Stomach (tissue), 9 donors: ENCODE results near the gene RPL15. TPM values are rescaled to one million over a fixed set of nuclear protein-coding genes. Genes with fewer than 3 reads are reported as not detected.

Experiments used
- DNase-seq, 2 donors: peaks; one replicate each; pipeline versions ENCODE4 v3.0.0 to v3.0.0-alpha.2; 2013 to 2019
- H3K27ac ChIP-seq, 5 donors: fragments of 200-600 bp in 4 of 5; sonication (generic) in 4 of 5; one replicate each; pipeline ENCODE4 v1.5.1; 2013 to 2019; ENCODE audit warnings: mild to moderate bottlenecking in 1 of 5, moderate library complexity in 1 of 5
- H3K27me3 ChIP-seq, 3 donors: fragments of 200-600 bp; sonication (generic); one replicate each; pipeline ENCODE4 v1.5.1; 2017 to 2019; ENCODE audit warnings: mixed run types in 1 of 3
- H3K36me3 ChIP-seq, 4 donors: fragments of 200-600 bp; sonication (generic); 1 replicate in 3 of 4; 2 replicates in 1 of 4; pipeline ENCODE4 v1.5.1; 2016 to 2019
- H3K4me1 ChIP-seq, 4 donors: fragments of 200-600 bp; sonication (generic); one replicate each; pipeline ENCODE4 v1.5.1; 2016 to 2019
- H3K4me3 ChIP-seq, 4 donors: fragments of 200-600 bp; sonication (generic) in 3 of 4; one replicate each; pipeline ENCODE4 v1.5.1; 2016 to 2019; ENCODE audit warnings: mild to moderate bottlenecking in 1 of 4
- H3K9me3 ChIP-seq, 4 donors: fragments of 200-600 bp; sonication (generic); one replicate each; pipeline ENCODE4 v1.5.1; 2016 to 2019
- CTCF ChIP-seq, 7 experiments: fragments of 450-650 bp in 4 of 7; fragments of 200-600 bp in 3 of 7; sonication (generic) in 3 of 7; IDR thresholded peaks; one replicate each; pipeline ENCODE4 v1.5.1; 2016 to 2019; ENCODE audit warnings: antibody characterized with exemption in 7 of 7, control low read depth in 2 of 7, mild to moderate bottlenecking in 1 of 7
- EP300 ChIP-seq: sonication (generic); formaldehyde crosslinking; IDR thresholded peaks from one replicate; pipeline ENCODE4 v1.6.1; 2017; ENCODE audit warnings: antibody characterized with exemption
- POLR2A ChIP-seq, 4 donors: fragments of 450-650 bp; IDR thresholded peaks; one replicate each; pipeline ENCODE4 v1.6.1; 2016; ENCODE audit warnings: antibody characterized with exemption in 4 of 4, control low read depth in 2 of 4, mild to moderate bottlenecking in 1 of 4, moderate library complexity in 1 of 4
- POLR2AphosphoS5 ChIP-seq, 3 donors: sonication (generic); formaldehyde crosslinking; IDR thresholded peaks; one replicate each; pipeline ENCODE4 v1.6.1; 2016; ENCODE audit warnings: antibody characterized with exemption in 3 of 3
- WGBS, 5 donors: extraction: QIAGEN DNeasy Blood & Tissue Kit in 3 of 5; methylation state at CpG; one replicate each; pipeline versions ENCODE4 v1.1.5 to v1.1.7; 2013 to 2018; 5-methylcytosine and 5-hydroxymethylcytosine counted together
- intact Hi-C: fragments of 100-400 bp; cut with DNase I; formaldehyde crosslinking; loops from one replicate; pipeline ENCODE4 v1.15.1; 2023; ENCODE audit warnings: low total_unique reads
- polyA plus RNA-seq, 3 donors: library from polyadenylated mRNA; stranded (reverse); fragments of 200-250 nt; gene quantifications; one replicate each; pipeline ENCODE4 v1.2.3, GENCODE V29; 2013
- total RNA-seq, 5 donors: library from RNA; depleted of rRNA; stranded (reverse); fragments of >200 nt; gene quantifications; one replicate each; pipeline versions ENCODE4 v1.1.0 to v1.2.3, GENCODE V29; 2014 to 2016
- donor health status: healthy with polysubstance abuse.
- donor health status: Bipolar disorder and iron deficiency.
- donor health status: healthy.

Gene RPL15
- total and polyA plus RNA-seq, 8 donors, result 121 to 4,768 (median 2,688) TPM

DNA sequence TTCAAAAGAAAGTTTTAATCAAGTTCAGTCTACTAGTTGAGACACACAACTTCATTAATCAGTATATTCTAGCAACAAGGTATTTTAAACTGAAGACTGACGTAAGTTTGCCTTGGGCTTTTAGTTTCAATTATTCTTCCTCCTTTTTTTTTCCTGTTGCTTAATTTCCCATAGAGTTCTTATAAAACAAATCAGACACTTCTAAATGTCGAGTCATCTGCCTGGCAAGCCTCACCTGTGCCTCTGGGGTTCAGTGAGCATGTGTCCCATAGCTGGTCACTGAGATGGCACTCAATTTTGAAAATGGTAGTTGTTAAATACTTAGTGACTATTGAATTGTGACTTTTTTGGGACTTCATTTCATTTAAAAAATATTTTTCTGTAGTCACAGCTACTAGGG is 27.5 kb upstream of the RPL15 start:
- WGBS, 5 donors, result 72 to 82% (median 81%) methylated on average over 2 of the region's 2 CpGs
- H3K36me3 ChIP-seq, result peaks cover 0 to 44% (median 24%) of the 10 kb centered on the region in 4 donors
- no peaks in the 10 kb centered on the region for H3K27me3 ChIP-seq
- intact Hi-C loops, result no loop called here
- no peak for DNase-seq
- H3K9me3 ChIP-seq, result no peaks in the 10 kb centered on the region
- no peak overlapping the region for H3K4me3 ChIP-seq
- TF ChIP-seq POLR2A (IDR thresholded peaks at IDR 0.05) (no peak), EP300 (no peak), POLR2AphosphoS5 (IDR thresholded peaks at IDR 0.05) (no peak), CTCF (IDR thresholded peaks at IDR 0.05) (no peak)
- H3K4me1 ChIP-seq, result peaks cover 0 to 20% (median 5%) of the 10 kb centered on the region in 4 donors
- no peak overlapping the region for H3K27ac ChIP-seq

DNA sequence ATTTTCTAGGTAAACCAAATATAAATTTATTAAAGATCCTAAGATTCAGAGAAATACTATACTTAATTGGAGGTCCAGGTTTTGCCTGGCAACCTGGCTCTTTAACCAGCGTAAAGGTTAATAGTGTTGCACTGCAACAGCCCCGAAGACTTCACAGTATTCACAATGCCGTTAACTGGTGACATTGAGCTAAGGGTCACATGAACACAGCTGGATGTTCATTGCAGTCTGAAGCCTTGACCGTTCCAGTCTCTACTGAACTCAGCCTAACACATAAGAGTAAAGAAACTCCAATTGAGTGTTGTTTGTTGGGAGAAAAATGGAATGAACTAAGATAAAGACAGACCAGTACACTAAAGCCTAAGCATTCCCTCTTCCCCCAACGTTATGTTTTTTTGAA is 27.0 kb upstream of the RPL15 start:
- Histone ChIP-seq H3K9me3 (no peaks in the 10 kb centered on the region), H3K4me1 (peaks cover 0 to 20% (median 5%) of the 10 kb centered on the region in 4 donors), H3K27me3 (no peaks in the 10 kb centered on the region), H3K36me3 (peaks cover 0 to 44% (median 24%) of the 10 kb centered on the region in 4 donors), H3K27ac (no peak overlapping the region), H3K4me3 (no peak overlapping the region)
- DNase-seq, result no peak
- TF ChIP-seq POLR2A (IDR thresholded peaks at IDR 0.05) (no peak), EP300 (no peak), CTCF (IDR thresholded peaks at IDR 0.05) (no peak), POLR2AphosphoS5 (IDR thresholded peaks at IDR 0.05) (no peak)
- 75 to 82% (median 78%) methylated on average over 5 of the region's 5 CpGs for WGBS, 5 donors
- intact Hi-C loops, result no loop called here

DNA sequence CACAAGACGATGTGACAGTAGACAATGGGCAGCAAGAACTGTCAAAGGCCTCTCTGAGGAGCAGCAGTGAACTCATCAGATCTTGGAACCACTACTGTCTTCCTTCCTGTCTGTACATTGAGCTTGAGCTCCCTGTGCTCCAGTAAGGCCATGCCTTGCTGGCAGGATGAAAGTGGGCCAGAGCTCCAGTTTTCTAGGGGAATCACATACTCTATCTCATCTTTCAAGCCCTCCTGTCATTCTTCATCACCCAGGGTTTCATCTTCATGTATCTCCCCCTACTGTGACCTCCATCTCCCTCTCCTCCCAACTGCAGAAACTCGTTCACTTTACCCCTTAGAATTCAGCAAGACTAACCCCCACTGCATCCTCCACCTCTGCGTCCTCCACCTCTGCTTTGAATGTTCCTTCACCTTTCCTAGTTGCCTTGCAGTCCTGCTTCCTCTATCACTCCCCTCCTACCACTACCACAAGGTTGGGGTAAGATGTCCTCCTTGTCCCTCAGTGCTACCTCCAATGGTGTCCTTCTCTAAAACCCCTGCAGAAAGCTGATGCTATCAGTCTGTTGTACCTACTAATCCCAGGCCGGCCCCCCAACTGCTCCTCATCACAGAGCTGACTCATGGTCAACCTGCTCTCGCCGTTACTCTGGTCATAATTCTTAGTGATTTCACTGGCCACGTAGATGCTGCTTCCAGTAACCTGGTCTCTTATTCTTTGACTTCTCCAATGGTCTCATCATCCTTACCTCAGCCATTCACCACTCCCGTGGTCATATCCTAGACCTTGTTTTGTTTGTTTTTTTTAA is 22.5 kb upstream of the RPL15 start:
- no peak for TF ChIP-seq POLR2AphosphoS5 (IDR thresholded peaks at IDR 0.05)
- no peak for TF ChIP-seq POLR2A (IDR thresholded peaks at IDR 0.05)
- TF ChIP-seq CTCF (IDR thresholded peaks at IDR 0.05), result no peak
- no peak for TF ChIP-seq EP300
- intact Hi-C loops, result no loop called here
- 82 to 89% (median 86%) methylated on average over 8 of the region's 8 CpGs for WGBS, 5 donors
- H3K27ac ChIP-seq, result no peak overlapping the region
- DNase-seq, result no peak
- no peaks in the 10 kb centered on the region for H3K9me3 ChIP-seq
- H3K27me3 ChIP-seq, result no peaks in the 10 kb centered on the region
- no peak overlapping the region for H3K4me3 ChIP-seq
- peaks cover 0 to 2% (median 0%) of the 10 kb centered on the region in 4 donors for H3K4me1 ChIP-seq
- peaks cover 0 to 57% (median 45%) of the 10 kb centered on the region in 4 donors for H3K36me3 ChIP-seq

GRCh38 chr3:23895181-23895580 is 21.8 kb upstream of the RPL15 start:
- Histone ChIP-seq H3K36me3 (peaks cover 5 to 57% (median 50%) of the 10 kb centered on the region in 4 donors), H3K4me3 (no peak overlapping the region), H3K27me3 (no peaks in the 10 kb centered on the region), H3K27ac (no peak overlapping the region), H3K4me1 (no peaks in the 10 kb centered on the region), H3K9me3 (no peaks in the 10 kb centered on the region)
- intact Hi-C loops, result no loop called here
- no peak for DNase-seq
- WGBS, 5 donors, result 93 to 98% (median 94%) methylated on average over 4 of the region's 4 CpGs
- TF ChIP-seq EP300 (no peak), POLR2A (IDR thresholded peaks at IDR 0.05) (no peak), CTCF (IDR thresholded peaks at IDR 0.05) (no peak), POLR2AphosphoS5 (IDR thresholded peaks at IDR 0.05) (no peak)
